ENCODE results near the gene SENP3.

SENP3 gene

DNA sequence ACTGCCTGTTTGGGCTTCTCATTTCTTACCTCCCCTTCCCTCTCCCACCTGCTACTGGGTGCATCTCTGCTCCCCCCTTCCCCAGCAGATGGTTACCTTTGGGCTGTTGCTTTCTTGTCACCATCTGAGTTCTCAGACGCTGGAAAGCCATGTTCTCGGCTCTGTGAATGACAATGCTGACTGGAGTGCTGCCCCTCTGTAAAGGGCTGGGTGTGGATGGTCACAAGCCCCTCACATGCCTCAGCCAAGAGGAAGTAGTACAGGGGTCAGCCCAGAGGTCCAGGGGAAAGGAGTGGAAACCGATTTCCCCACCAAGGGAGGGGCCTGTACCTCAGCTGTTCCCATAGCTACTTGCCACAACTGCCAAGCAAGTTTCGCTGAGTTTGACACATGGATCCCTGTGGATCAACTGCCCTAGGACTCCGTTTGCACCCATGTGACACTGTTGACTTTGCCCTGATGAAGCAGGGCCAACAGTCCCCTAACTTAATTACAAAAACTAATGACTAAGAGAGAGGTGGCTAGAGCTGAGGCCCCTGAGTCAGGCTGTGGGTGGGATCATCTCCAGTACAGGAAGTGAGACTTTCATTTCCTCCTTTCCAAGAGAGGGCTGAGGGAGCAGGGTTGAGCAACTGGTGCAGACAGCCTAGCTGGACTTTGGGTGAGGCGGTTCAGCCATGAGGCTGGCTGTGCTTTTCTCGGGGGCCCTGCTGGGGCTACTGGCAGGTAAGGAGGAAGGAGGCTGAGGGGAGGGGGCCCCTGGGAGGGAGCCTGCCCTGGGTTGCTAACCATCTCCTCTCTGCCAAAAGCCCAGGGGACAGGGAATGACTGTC lies 17.5 kb downstream of the SENP3 start, which contains the start of gene CD68:
Gene CD68, plus strand, starts transcription at position 638 of the 833 bp plus-strand sequence. Its CDS starts 40 bp downstream, at position 678.
- H3K4me3 ChIP-seq (ENCODE audit: low read depth, low read length): no peak within 1 kb of the TSS
- no peak within 1 kb of the TSS for H3K9ac ChIP-seq (ENCODE audit: low read length)
- no peaks in the 10 kb centered on the region for H3K9me3 ChIP-seq (ENCODE audit: control insufficient read depth, insufficient read depth, low read depth, low read length)
- H3K27me3 ChIP-seq (ENCODE audit: control insufficient read depth, insufficient read depth, low read length): no peaks in the 10 kb centered on the region
- peaks cover 57% of the 10 kb centered on the region for H3K36me3 ChIP-seq (ENCODE audit: control insufficient read depth, insufficient read depth, low read length)
- no peak within 1 kb of the TSS for H3K27ac ChIP-seq (ENCODE audit: low read depth, low read length)
- peaks cover 25% of the 10 kb centered on the region for H3K4me1 ChIP-seq (ENCODE audit: control insufficient read depth, insufficient read depth, low read length)

DNA sequence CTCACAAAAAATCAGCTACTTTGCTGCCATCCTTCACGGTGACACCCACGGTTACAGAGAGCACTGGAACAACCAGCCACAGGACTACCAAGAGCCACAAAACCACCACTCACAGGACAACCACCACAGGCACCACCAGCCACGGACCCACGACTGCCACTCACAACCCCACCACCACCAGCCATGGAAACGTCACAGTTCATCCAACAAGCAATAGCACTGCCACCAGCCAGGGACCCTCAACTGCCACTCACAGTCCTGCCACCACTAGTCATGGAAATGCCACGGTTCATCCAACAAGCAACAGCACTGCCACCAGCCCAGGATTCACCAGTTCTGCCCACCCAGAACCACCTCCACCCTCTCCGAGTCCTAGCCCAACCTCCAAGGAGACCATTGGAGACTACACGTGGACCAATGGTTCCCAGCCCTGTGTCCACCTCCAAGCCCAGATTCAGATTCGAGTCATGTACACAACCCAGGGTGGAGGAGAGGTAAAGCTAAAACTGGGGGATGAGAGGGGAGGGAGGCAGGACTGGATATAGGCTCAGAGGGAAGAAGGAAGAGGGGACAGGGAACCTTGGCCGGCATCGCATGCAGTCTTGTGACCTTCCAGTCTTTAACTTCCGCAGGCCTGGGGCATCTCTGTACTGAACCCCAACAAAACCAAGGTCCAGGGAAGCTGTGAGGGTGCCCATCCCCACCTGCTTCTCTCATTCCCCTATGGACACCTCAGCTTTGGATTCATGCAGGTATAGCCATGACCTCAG lies 18.3 kb downstream of the SENP3 start:
- H3K4me1 ChIP-seq (ENCODE audit: control insufficient read depth, insufficient read depth, low read length): peaks cover 19% of the 10 kb centered on the region
- no peak overlapping the region for H3K27ac ChIP-seq (ENCODE audit: low read depth, low read length)
- H3K27me3 ChIP-seq (ENCODE audit: control insufficient read depth, insufficient read depth, low read length): no peaks in the 10 kb centered on the region
- H3K9me3 ChIP-seq (ENCODE audit: control insufficient read depth, insufficient read depth, low read depth, low read length): no peaks in the 10 kb centered on the region
- H3K4me3 ChIP-seq (ENCODE audit: low read depth, low read length): no peak overlapping the region
- H3K9ac ChIP-seq (ENCODE audit: low read length): no peak overlapping the region
- peaks cover 49% of the 10 kb centered on the region for H3K36me3 ChIP-seq (ENCODE audit: control insufficient read depth, insufficient read depth, low read length)

DNA sequence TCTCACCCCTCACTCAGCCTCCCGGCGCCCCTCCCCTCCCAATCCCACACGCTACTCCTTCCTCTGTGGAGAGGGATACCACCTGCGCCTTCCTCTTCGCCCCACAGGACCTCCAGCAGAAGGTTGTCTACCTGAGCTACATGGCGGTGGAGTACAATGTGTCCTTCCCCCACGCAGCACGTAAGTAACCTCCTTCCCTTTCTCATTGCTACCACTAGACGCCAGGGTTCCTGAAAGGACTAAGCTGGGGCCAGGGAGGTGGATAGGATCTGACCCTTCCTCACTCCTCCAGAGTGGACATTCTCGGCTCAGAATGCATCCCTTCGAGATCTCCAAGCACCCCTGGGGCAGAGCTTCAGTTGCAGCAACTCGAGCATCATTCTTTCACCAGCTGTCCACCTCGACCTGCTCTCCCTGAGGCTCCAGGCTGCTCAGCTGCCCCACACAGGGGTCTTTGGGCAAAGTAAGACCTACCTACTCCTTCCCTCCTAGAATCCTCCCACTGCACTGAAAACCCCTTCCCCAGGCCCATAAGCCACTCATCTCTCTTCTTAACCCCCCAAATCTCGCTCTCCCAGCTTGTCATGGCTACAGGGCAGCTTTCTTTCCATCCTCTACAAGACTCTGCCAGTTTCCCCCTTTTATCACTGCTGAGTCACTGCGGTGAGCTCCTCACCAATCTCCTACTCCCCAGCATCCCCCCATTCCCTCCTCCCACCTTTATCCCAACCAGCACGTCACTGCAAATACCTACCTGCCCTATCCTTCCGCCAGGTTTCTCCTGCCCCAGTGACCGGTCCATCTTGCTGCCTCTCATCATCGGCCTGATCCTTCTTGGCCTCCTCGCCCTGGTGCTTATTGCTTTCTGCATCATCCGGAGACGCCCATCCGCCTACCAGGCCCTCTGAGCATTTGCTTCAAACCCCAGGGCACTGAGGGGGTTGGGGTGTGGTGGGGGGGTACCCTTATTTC lies 19.2 kb downstream of the SENP3 start:
- Histone ChIP-seq H3K36me3 (ENCODE audit: control insufficient read depth, insufficient read depth, low read length) (peaks cover 41% of the 10 kb centered on the region), H3K27me3 (ENCODE audit: control insufficient read depth, insufficient read depth, low read length) (no peaks in the 10 kb centered on the region), H3K4me3 (ENCODE audit: low read depth, low read length) (no peak overlapping the region), H3K9me3 (ENCODE audit: control insufficient read depth, insufficient read depth, low read depth, low read length) (no peaks in the 10 kb centered on the region), H3K4me1 (ENCODE audit: control insufficient read depth, insufficient read depth, low read length) (peaks cover 15% of the 10 kb centered on the region), H3K27ac (ENCODE audit: low read depth, low read length) (no peak overlapping the region), H3K9ac (ENCODE audit: low read length) (no peak overlapping the region)

DNA sequence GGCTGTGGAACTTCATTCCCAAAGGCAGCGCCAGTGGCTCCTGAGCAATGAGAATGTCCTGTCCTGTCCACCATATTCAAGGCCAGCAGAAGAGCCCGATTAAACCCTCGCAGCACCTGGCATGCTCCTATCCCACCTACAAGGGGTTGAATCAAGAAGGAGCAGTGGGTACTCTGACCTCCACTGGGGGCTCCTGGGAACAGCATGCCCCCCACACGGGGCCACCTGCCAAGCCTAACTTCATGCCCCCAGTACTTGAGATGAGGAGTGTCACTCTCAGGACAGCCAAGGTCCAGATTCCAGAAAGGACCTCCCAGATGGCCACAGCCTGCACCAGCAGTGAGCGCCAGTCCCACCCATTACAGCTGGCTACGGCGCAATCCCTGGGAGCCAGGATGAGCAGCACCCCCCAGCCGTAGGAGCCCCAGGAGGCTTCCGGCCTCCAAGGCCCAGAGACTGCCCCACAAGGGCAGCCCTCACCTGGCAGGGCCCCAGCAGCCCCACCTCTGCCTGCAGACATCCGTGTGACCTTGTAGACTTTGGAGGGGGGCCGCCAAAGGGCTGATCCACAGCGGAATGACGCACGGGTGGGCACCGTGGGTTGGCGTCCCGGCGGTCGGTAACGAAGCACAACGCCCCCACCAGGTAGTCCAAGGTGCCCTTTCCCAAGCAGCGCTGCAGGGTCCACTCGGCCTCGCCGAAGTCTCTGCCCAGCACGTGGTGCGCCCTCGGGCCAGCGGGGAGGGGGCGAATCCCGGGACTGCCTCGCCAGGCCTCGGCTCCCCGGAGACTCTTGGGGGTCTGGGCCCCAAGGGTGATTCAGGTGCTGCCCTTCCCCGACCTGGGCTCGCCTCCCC lies 20.9 kb downstream of the SENP3 start:
- Histone ChIP-seq H3K9ac (ENCODE audit: low read length) (peak overlapping the region; percentile 98), H3K27ac (ENCODE audit: low read depth, low read length) (peak overlapping the region; percentile 99), H3K27me3 (ENCODE audit: control insufficient read depth, insufficient read depth, low read length) (no peaks in the 10 kb centered on the region), H3K36me3 (ENCODE audit: control insufficient read depth, insufficient read depth, low read length) (peaks cover 35% of the 10 kb centered on the region), H3K9me3 (ENCODE audit: control insufficient read depth, insufficient read depth, low read depth, low read length) (no peaks in the 10 kb centered on the region), H3K4me3 (ENCODE audit: low read depth, low read length) (peak overlapping the region; percentile 88), H3K4me1 (ENCODE audit: control insufficient read depth, insufficient read depth, low read length) (peaks cover 15% of the 10 kb centered on the region)

DNA sequence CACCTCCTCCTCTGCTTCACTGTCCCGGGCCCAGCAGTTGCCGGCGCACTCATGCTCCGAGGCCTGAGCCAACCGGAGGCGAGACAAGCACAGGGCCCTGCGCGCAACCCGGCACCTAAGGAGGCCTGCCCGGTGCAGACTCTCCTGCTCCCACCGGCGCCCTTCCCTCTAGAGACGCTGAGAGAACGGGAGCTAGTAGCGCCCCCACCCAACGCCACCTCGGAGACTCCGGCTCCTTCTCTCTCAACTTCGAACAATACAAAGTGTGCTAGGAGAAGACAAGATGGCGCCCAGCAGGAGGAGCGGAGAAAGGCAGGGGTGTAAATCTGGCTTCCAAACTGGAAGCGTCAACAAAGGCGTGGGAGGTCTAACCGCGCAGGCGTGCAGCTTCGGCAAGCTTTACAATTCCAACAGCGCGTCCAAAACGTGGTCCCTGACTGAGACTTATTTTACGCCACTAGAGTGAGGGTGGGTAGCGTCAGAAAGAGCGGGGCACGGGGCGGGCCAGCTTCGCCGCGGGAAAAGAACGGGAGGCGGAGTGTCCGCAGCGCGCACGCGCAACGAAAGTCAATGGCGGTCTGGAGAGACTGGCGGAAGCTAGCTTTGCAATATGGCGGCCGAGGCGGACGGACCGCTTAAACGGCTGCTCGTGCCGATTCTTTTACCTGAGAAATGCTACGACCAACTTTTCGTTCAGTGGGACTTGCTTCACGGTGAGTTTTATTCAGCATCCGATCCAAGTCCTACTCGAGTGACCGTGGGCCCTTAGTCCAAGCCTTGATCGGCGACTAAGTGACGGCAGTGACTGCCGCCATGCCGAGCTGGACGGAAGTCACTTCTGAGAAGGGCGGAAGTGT lies 21.8 kb downstream of the SENP3 start, which contains the start of gene MPDU1:
Gene MPDU1, plus strand, starts transcription at position 600 of the 857 bp plus-strand sequence. Its CDS starts 11 bp downstream, at position 611.
- peaks cover 23% of the 10 kb centered on the region for H3K4me1 ChIP-seq (ENCODE audit: control insufficient read depth, insufficient read depth, low read length)
- H3K9ac ChIP-seq (ENCODE audit: low read length): peak within 1 kb of the TSS; percentile 98
- H3K36me3 ChIP-seq (ENCODE audit: control insufficient read depth, insufficient read depth, low read length): peaks cover 29% of the 10 kb centered on the region
- H3K4me3 ChIP-seq (ENCODE audit: low read depth, low read length): peak within 1 kb of the TSS; percentile 88
- peak within 1 kb of the TSS; percentile 99 for H3K27ac ChIP-seq (ENCODE audit: low read depth, low read length)
- H3K9me3 ChIP-seq (ENCODE audit: control insufficient read depth, insufficient read depth, low read depth, low read length): no peaks in the 10 kb centered on the region
- H3K27me3 ChIP-seq (ENCODE audit: control insufficient read depth, insufficient read depth, low read length): no peaks in the 10 kb centered on the region

DNA sequence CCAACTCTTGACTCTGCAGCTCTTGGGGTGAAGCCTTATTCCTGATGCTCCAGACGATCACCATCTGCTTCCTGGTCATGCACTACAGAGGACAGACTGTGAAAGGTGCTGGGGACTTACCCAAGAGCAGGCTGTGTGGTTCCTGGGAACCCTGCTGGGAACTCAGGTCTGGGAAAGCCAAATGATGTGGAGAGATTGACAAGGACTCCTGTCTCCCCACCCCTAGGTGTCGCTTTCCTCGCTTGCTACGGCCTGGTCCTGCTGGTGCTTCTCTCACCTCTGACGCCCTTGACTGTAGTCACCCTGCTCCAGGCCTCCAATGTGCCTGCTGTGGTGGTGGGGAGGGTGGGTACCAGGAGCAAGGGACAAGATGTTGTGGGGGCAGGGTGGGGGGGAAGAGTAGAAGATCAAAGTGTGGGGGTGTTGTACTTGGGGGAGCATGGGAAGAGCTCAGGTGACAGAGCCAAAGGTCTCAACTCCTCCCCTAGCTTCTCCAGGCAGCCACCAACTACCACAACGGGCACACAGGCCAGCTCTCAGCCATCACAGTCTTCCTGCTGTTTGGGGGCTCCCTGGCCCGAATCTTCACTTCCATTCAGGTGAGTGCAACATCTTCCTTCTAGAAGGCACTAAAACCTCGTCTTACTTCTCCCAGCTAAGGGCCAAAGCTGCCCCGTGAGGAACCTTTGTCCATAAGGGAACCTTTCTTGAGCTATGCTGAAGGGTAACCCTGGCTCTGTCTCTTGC lies 25.1 kb downstream of the SENP3 start:
- H3K27me3 ChIP-seq (ENCODE audit: control insufficient read depth, insufficient read depth, low read length): no peaks in the 10 kb centered on the region
- H3K27ac ChIP-seq (ENCODE audit: low read depth, low read length): no peak overlapping the region
- peaks cover 41% of the 10 kb centered on the region for H3K4me1 ChIP-seq (ENCODE audit: control insufficient read depth, insufficient read depth, low read length)
- no peak overlapping the region for H3K4me3 ChIP-seq (ENCODE audit: low read depth, low read length)
- H3K9ac ChIP-seq (ENCODE audit: low read length): no peak overlapping the region
- H3K36me3 ChIP-seq (ENCODE audit: control insufficient read depth, insufficient read depth, low read length): peaks cover 21% of the 10 kb centered on the region
- H3K9me3 ChIP-seq (ENCODE audit: control insufficient read depth, insufficient read depth, low read depth, low read length): no peaks in the 10 kb centered on the region

DNA sequence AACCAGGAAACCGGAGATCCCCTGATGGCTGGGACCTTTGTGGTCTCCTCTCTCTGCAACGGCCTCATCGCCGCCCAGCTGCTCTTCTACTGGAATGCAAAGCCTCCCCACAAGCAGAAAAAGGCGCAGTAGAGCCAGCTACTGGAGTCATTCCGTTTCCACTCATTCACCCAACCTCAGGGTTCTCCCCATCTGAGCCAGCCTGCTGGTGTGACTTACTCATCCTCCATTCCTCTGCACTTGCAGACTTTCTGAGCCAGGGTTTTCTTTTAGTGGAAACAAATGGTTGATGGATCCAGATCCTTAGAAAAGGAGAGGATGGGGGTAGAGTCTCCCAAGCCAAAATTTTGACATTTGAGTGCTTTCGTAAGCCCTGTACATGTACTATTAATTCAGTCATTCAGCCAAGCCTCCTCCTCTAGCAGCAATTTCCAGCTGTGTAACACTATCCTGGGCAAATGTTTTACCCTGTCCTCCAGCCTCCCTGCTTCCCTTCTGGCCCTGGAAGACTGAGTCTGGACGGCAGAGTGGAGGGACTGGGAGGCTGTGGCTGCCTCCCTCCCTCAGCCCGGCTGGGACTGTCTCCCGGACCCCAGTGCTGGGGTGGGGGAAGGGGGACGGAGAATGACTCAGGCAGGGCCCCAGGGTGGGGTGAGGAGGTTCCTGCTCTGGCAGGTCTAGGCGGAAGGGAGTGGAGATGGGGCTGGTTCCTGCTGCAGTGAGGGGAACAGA lies 25.9 kb downstream of the SENP3 start:
- H3K9ac ChIP-seq (ENCODE audit: low read length): no peak overlapping the region

DNA sequence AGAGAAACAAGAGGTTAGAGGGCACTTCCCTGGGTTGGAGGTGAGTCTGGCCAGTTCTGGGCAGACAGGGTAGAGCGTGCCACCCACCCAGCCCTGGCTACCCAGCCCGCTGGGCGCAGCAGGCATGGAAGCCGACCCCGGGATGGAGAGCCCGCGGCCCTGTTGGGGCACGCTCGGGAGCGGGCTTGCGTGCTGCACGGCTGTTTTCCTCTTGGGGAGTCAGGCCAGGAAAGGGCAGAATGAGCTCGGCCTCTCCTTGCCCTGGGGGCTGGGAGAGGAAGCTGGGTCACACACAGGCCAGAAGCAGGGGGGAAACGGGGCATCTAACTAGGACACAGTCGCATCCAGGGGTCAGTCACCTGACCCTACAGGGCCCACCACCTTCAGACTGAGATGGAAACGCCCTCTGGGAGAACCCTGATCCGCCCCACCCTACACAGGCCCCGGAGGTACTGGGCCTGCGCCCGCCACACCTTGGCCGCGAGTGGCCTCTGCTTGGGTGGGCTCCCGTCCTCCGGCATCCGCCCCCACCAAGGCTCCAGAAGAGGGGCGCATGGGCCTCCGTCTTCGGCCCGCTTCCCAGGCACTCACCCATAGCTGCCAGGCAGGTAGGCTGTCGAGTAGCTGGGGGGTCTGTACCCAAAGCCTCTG lies 27.0 kb downstream of the SENP3 start:
- no peaks in the 10 kb centered on the region for H3K27me3 ChIP-seq (ENCODE audit: control insufficient read depth, insufficient read depth, low read length)
- H3K9ac ChIP-seq (ENCODE audit: low read length): peak overlapping the region; percentile 69
- no peaks in the 10 kb centered on the region for H3K9me3 ChIP-seq (ENCODE audit: control insufficient read depth, insufficient read depth, low read depth, low read length)
- H3K27ac ChIP-seq (ENCODE audit: low read depth, low read length): peak overlapping the region; percentile 13; the same call in 1 of the 2 replicates
- peaks cover 26% of the 10 kb centered on the region for H3K4me1 ChIP-seq (ENCODE audit: control insufficient read depth, insufficient read depth, low read length)
- peaks cover 39% of the 10 kb centered on the region for H3K36me3 ChIP-seq (ENCODE audit: control insufficient read depth, insufficient read depth, low read length)
- H3K4me3 ChIP-seq (ENCODE audit: low read depth, low read length): peak overlapping the region; percentile 75

More for the DNA sequence above, 25.9 kb downstream of the SENP3 start:
- H3K9me3 ChIP-seq (ENCODE audit: control insufficient read depth, insufficient read depth, low read depth, low read length): no peaks in the 10 kb centered on the region
- peak overlapping the region; percentile 75; the same call in 1 of the 2 replicates for H3K4me3 ChIP-seq (ENCODE audit: low read depth, low read length)
- H3K4me1 ChIP-seq (ENCODE audit: control insufficient read depth, insufficient read depth, low read length): peaks cover 35% of the 10 kb centered on the region
- no peak overlapping the region for H3K27ac ChIP-seq (ENCODE audit: low read depth, low read length)
- peaks cover 28% of the 10 kb centered on the region for H3K36me3 ChIP-seq (ENCODE audit: control insufficient read depth, insufficient read depth, low read length)
- no peaks in the 10 kb centered on the region for H3K27me3 ChIP-seq (ENCODE audit: control insufficient read depth, insufficient read depth, low read length)

Data from HUES6 (cell line).